Prostate gland (tissue), 2 donors: Measurements from ENCODE around the gene COX6B1. TPM values are rescaled to one million over a fixed set of nuclear protein-coding genes. Genes with fewer than 3 reads are reported as not detected.

Source experiments
- DNase-seq: peaks from one replicate; pipeline ENCODE4 v3.0.0-alpha.2; 2019; ENCODE audit warnings: low spot score
- H3K27ac ChIP-seq, 2 donors: fragments of 200-600 bp; sonication (generic); 2 replicates each; pipeline ENCODE4 v1.5.1; 2017 to 2019
- H3K27me3 ChIP-seq: fragments of 200-600 bp; sonication (generic); replicated peaks from 2 replicates; pipeline ENCODE4 v1.5.1; 2019; ENCODE audit not compliant: insufficient read depth
- H3K36me3 ChIP-seq, 2 donors: fragments of 200-600 bp; sonication (generic); 1 replicate in 1 of 2; 2 replicates in 1 of 2; pipeline versions ENCODE4 v1.5.1 to v1.8.1; 2017 to 2019
- H3K4me1 ChIP-seq: fragments of 200-600 bp; sonication (generic); replicated peaks from 2 replicates; pipeline ENCODE4 v1.5.1; 2019
- H3K4me3 ChIP-seq, 2 donors: fragments of 200-600 bp; sonication (generic); 2 replicates each; pipeline ENCODE4 v1.5.1; 2017 to 2019
- H3K9me3 ChIP-seq: fragments of 200-600 bp; sonication (generic); 2 replicates; pipeline ENCODE4 v1.5.1; 2017
- CTCF ChIP-seq, 4 experiments: fragments of 200-600 bp in 2 of 4; fragments of 450-650 bp in 2 of 4; sonication (generic) in 2 of 4; IDR thresholded peaks; 1 replicate in 3 of 4; 2 replicates in 1 of 4; pipeline ENCODE4 v1.5.1; 2016 to 2019; ENCODE audit warnings: antibody characterized with exemption in 4 of 4, mild to moderate bottlenecking in 2 of 4, moderate library complexity in 2 of 4
- POLR2A ChIP-seq: fragments of 450-650 bp; IDR thresholded peaks from one replicate; pipeline ENCODE4 v1.6.1; 2016; ENCODE audit warnings: antibody characterized with exemption, mild to moderate bottlenecking
- POLR2AphosphoS5 ChIP-seq: sonication (generic); formaldehyde crosslinking; IDR thresholded peaks from one replicate; pipeline ENCODE4 v1.6.1; 2017; ENCODE audit warnings: antibody characterized with exemption
- WGBS: methylation state at CpG from one replicate; pipeline ENCODE4 v1.1.5; 2018; 5-methylcytosine and 5-hydroxymethylcytosine counted together
- intact Hi-C: fragments of 100-400 bp; cut with DNase I; formaldehyde crosslinking; loops from one replicate; pipeline ENCODE4 v1.14.2; 2022
- total RNA-seq, 2 donors: library from RNA; depleted of rRNA; stranded (reverse); fragments of >200 nt; gene quantifications; one replicate each; pipeline ENCODE4 v1.1.0, GENCODE V29; 2016

The COX6B1 gene
- total RNA-seq, 2 donors from 2014 or later = 334 to 665 TPM

GRCh38 chr19:35665157-35665556, 17.0 kb downstream of the COX6B1 start:
- Histone ChIP-seq H3K9me3 (no peaks in the 10 kb centered on the region), H3K4me3 (no peak overlapping the region), H3K27ac (no peak overlapping the region), H3K4me1 (no peaks in the 10 kb centered on the region), H3K36me3 (no peaks in the 10 kb centered on the region), H3K27me3 (no peaks in the 10 kb centered on the region)
- intact Hi-C loops = no loop called here
- 96% methylated on average over 19 of the region's 24 CpGs for WGBS
- TF ChIP-seq POLR2A (no peak), CTCF (IDR thresholded peaks at IDR 0.05) (no peak), POLR2AphosphoS5 (no peak)
- DNase-seq = no peak

- TF ChIP-seq CTCF (IDR thresholded peaks at IDR 0.05) (no peak), POLR2A (no peak), POLR2AphosphoS5 (no peak)
- Histone ChIP-seq H3K27me3 (no peaks in the 10 kb centered on the region), H3K9me3 (no peaks in the 10 kb centered on the region), H3K4me1 (no peaks in the 10 kb centered on the region), H3K4me3 (no peak overlapping the region), H3K36me3 (no peaks in the 10 kb centered on the region), H3K27ac (no peak overlapping the region)
- DNase-seq = no peak
- 61% methylated on average over 7 of the region's 7 CpGs for WGBS
- intact Hi-C loops = no loop called here
Observed at GRCh38 chr19:35665604-35666003, 17.5 kb downstream of the COX6B1 start.

GRCh38 chr19:35666251-35666913, 18.3 kb downstream of the COX6B1 start, which contains the start of gene UPK1A:
Gene UPK1A, plus strand, starts transcription at chr19:35666517. Its CDS starts 296 bp downstream, at chr19:35666813.
- Histone ChIP-seq H3K4me3 (no peak within 1 kb of the TSS), H3K9me3 (no peaks in the 10 kb centered on the region), H3K27me3 (no peaks in the 10 kb centered on the region), H3K4me1 (no peaks in the 10 kb centered on the region), H3K27ac (no peak within 1 kb of the TSS), H3K36me3 (no peaks in the 10 kb centered on the region)
- DNase-seq = peak; percentile 63
- intact Hi-C loops = no loop called here
- WGBS = 35% methylated on average over 7 of the region's 16 CpGs
- peak; percentile 70 for TF ChIP-seq POLR2AphosphoS5
- TF ChIP-seq CTCF (IDR thresholded peaks at IDR 0.05) = no peak
- TF ChIP-seq POLR2A = no peak

- H3K9me3 ChIP-seq = no peaks in the 10 kb centered on the region
- H3K4me1 ChIP-seq = no peaks in the 10 kb centered on the region
- no peak for DNase-seq
- intact Hi-C loops = no loop called here
- H3K36me3 ChIP-seq = no peaks in the 10 kb centered on the region
- H3K27me3 ChIP-seq = no peaks in the 10 kb centered on the region
- H3K4me3 ChIP-seq = no peak overlapping the region
- WGBS = 81% methylated on average over 6 of the region's 6 CpGs
- H3K27ac ChIP-seq = no peak overlapping the region
- TF ChIP-seq POLR2AphosphoS5 (no peak), CTCF (IDR thresholded peaks at IDR 0.05) (no peak), POLR2A (no peak)
Observed at GRCh38 chr19:35669566-35669965, 21.4 kb downstream of the COX6B1 start.

- Histone ChIP-seq H3K4me1 (no peaks in the 10 kb centered on the region), H3K9me3 (no peaks in the 10 kb centered on the region), H3K27ac (no peak overlapping the region), H3K4me3 (no peak overlapping the region), H3K36me3 (no peaks in the 10 kb centered on the region), H3K27me3 (no peaks in the 10 kb centered on the region)
- DNase-seq = no peak
- WGBS = 58% methylated on average over 4 of the region's 4 CpGs
- TF ChIP-seq POLR2A = no peak
- no peak for TF ChIP-seq CTCF (IDR thresholded peaks at IDR 0.05)
- intact Hi-C loops = no loop called here
Observed at GRCh38 chr19:35669974-35670373, 21.9 kb downstream of the COX6B1 start.
